AG04450 (cell line): ENCODE measurements around the gene ANKRD17. TPM values are rescaled to one million over a fixed set of nuclear protein-coding genes. Genes with fewer than 3 reads are reported as not detected.

Experiments used
- CTCF ChIA-PET: fragments of 300-600, 350-600 bp; formaldehyde crosslinking; extraction: SDS; loops from one replicate; lab custom pipeline; 2022; ENCODE audit warnings: antibody characterized with exemption, inconsistent platforms; lab: Charles Lee
- POLR2A ChIA-PET: fragments of 350-600 bp; formaldehyde crosslinking; extraction: SDS; loops from one replicate; lab custom pipeline; 2021; ENCODE audit warnings: antibody characterized with exemption, inconsistent platforms; lab: Yijun Ruan, JAX
- DNase-seq: peaks from one replicate; pipeline ENCODE4 v3.0.0-alpha.2; 2011; ENCODE audit warnings: low read depth, low spot score
- H3K27ac ChIP-seq: one replicate; pipeline ENCODE4 v1.5.1; 2012; ENCODE audit warnings: low read depth, low read length, control low read depth
- H3K27me3 ChIP-seq: one replicate; pipeline ENCODE4 v1.6.0; 2012; ENCODE audit warnings: low read length; ENCODE audit not compliant: control insufficient read depth, insufficient read depth
- H3K4me3 ChIP-seq: 2 replicates; pipeline ENCODE4 v1.5.1; 2011; ENCODE audit warnings: mild to moderate bottlenecking, low read depth, low read length, control low read depth
- H3K9me3 ChIP-seq: 2 replicates; pipeline ENCODE4 v1.5.1; 2012; ENCODE audit warnings: low read length; ENCODE audit not compliant: control insufficient read depth, insufficient read depth
- polyA plus RNA-seq: library from polyadenylated mRNA; depleted of rRNA; stranded (reverse); fragments of >200 nt; gene quantifications from 2 replicates; pipeline ENCODE4 v1.2.3, GENCODE V29; 2011; rRNA removed
- small RNA-seq: library from RNA; depleted of rRNA; stranded (forward); fragments of <200 nt; gene quantifications from one replicate; pipeline ENCODE3, GENCODE V24; 2012; ENCODE audit warnings: low read depth; ENCODE audit not compliant: insufficient read length
- TF ChIP-seq, protein P1 (sequence below): IDR thresholded peaks from 2 replicates; pipeline ENCODE4 v1.5.1; 2011; ENCODE audit warnings: low read depth, low read length, control low read depth, inconsistent platforms

ANKRD17 gene
- polyA plus RNA-seq, 1 experiment, result 71.1 TPM

- Histone ChIP-seq H3K27me3 (no peaks in the 10 kb centered on the region), H3K4me3 (no peak overlapping the region), H3K9me3 (peaks cover 4% of the 10 kb centered on the region; the same call in 1 of the 2 replicates), H3K27ac (no peak overlapping the region)
- ChIA-PET CTCF (no interaction called here), POLR2A (no interaction called here)
- no peak for DNase-seq
- TF ChIP-seq, protein P1, sequence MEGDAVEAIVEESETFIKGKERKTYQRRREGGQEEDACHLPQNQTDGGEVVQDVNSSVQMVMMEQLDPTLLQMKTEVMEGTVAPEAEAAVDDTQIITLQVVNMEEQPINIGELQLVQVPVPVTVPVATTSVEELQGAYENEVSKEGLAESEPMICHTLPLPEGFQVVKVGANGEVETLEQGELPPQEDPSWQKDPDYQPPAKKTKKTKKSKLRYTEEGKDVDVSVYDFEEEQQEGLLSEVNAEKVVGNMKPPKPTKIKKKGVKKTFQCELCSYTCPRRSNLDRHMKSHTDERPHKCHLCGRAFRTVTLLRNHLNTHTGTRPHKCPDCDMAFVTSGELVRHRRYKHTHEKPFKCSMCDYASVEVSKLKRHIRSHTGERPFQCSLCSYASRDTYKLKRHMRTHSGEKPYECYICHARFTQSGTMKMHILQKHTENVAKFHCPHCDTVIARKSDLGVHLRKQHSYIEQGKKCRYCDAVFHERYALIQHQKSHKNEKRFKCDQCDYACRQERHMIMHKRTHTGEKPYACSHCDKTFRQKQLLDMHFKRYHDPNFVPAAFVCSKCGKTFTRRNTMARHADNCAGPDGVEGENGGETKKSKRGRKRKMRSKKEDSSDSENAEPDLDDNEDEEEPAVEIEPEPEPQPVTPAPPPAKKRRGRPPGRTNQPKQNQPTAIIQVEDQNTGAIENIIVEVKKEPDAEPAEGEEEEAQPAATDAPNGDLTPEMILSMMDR, result no peak
Observed at GRCh38 chr4:73037057-73037456, 221.5 kb downstream of the ANKRD17 start.

GRCh38 chr4:73036123-73036522 is 222.5 kb downstream of the ANKRD17 start:
- Histone ChIP-seq H3K27ac (no peak overlapping the region), H3K4me3 (no peak overlapping the region), H3K9me3 (peaks cover 4% of the 10 kb centered on the region; the same call in 1 of the 2 replicates), H3K27me3 (no peaks in the 10 kb centered on the region)
- ChIA-PET POLR2A (no interaction called here), CTCF (no interaction called here)
- TF ChIP-seq, protein P1, result no peak
- DNase-seq, result no peak

- ChIA-PET CTCF (no interaction called here), POLR2A (no interaction called here)
- DNase-seq, result no peak
- no peak overlapping the region for H3K27ac ChIP-seq
- TF ChIP-seq, protein P1, result no peak
- H3K4me3 ChIP-seq, result no peak overlapping the region
- H3K9me3 ChIP-seq, result peaks cover 4% of the 10 kb centered on the region; the same call in 1 of the 2 replicates
- H3K27me3 ChIP-seq, result no peaks in the 10 kb centered on the region
Observed at GRCh38 chr4:73034896-73035295, 223.7 kb downstream of the ANKRD17 start.

DNA sequence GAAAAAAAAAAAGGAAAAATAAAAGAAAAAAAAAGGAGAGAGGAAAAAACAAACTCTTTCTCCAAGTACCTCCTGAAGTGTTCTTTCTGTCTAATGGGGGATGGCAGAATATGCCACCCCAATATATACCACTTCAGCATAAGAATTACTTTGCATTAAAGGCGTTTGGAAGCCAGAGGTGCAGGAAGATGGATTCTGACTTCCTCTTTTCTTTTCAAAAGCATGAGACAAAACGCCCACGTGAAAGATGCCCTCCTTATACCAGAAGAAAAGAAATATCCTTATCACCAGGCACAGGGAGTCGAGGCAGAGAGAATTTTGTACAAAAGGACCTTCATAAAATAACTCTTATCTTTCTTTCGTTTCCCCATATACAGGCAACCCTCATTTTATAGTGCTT is 230.0 kb downstream of the ANKRD17 start:
- Histone ChIP-seq H3K27me3 (peaks cover 9% of the 10 kb centered on the region), H3K9me3 (no peaks in the 10 kb centered on the region), H3K27ac (no peak overlapping the region), H3K4me3 (no peak overlapping the region)
- DNase-seq, result no peak
- ChIA-PET CTCF (interaction anchor here (1.3 kb wide), 1 partner anchor 12 kb away, joined by 3 read pairs; no protein-coding TSS in a partner anchor), POLR2A (no interaction called here)
- TF ChIP-seq, protein P1, result no peak

Small RNA genes lying within 50 kb of the gene (small RNA-seq; reads per million reads assigned to genes)
- gene RF00334, result not detected
- gene RNU6ATAC5P, result not detected

Other genes with a start within 250 kb of the ANKRD17 start
- gene COX18, start 189.1 kb downstream of the ANKRD17 start, polyA plus RNA-seq, result 16.4 and 16.7 TPM in 2 replicates
- 0.06 TPM in 1 of 2 replicates, not detected in the other for gene ALB, start 145.5 kb upstream of the ANKRD17 start, polyA plus RNA-seq
- gene AFP, start 177.4 kb upstream of the ANKRD17 start, polyA plus RNA-seq, result 0.83 and 1.1 TPM in 2 replicates
- not detected in 2 replicates for gene AFM, start 222.9 kb upstream of the ANKRD17 start, polyA plus RNA-seq